ENCODE results near the gene TBX1. TPM values are rescaled to one million over a fixed set of nuclear protein-coding genes. Genes with fewer than 3 reads are reported as not detected.

TBX1 gene
- total and polyA plus RNA-seq, 8 donors: 0.43 to 1.1 (median 0.68) TPM; not detected in 4

DNA sequence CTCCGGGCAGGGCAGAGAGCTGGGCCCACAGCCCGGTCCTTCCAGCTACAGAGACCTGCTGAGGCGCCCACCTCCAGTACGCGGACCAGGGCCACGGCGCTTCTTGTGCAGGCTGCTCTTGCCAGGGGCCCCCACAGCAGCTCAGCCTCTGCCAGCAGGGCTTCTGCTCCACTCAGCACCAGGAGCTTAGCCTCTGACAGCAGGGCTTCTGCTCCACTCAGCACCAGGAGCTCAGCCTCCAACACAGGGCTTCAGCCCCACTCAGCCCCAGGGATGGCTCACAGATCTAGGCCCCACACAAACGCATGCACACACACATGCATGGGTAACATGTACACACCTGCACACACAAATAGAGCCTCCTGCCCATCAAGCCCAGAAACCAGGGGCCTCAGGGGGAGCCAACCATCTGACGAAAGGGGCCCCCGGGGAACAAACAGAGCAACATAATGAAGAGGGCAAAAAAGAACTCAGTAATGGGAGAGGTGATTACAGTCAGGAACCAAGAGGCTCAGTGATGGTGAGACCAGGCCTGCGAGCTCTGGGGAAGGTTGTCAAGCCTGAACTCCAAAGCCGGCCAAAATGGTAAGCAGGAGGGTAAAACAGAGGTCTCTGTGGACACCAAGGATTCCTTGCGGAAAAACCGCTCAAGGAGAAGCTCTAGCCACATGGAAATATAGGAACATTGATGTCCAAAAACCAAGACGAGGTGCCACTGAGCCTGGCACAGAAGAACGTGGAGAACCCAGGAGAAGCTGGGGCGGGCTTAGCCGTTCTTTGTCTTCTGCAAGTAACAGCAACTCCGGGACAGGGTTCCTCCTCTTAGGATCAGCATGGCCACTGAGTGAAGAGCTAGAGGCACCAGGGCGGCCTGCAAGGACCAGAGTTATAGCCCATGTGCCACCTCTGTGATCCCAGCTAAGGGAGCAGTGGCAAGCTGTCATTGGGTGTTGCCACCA is 47.6 kb downstream of the TBX1 start:
- Histone ChIP-seq H3K9me3 (no peaks in the 10 kb centered on the region), H3K4me3 (no peak overlapping the region), H3K27ac (no peak overlapping the region), H3K27me3 (no peaks in the 10 kb centered on the region), H3K36me3 (peaks cover 0 to 19% (median 14%) of the 10 kb centered on the region in 4 donors), H3K4me1 (peaks cover 7 to 17% (median 14%) of the 10 kb centered on the region in 4 donors)
- TF ChIP-seq POLR2A (IDR thresholded peaks at IDR 0.05) (no peak), POLR2AphosphoS5 (IDR thresholded peaks at IDR 0.05) (no peak), EP300 (IDR thresholded peaks at IDR 0.05) (no peak)
- TF ChIP-seq, protein P1, sequence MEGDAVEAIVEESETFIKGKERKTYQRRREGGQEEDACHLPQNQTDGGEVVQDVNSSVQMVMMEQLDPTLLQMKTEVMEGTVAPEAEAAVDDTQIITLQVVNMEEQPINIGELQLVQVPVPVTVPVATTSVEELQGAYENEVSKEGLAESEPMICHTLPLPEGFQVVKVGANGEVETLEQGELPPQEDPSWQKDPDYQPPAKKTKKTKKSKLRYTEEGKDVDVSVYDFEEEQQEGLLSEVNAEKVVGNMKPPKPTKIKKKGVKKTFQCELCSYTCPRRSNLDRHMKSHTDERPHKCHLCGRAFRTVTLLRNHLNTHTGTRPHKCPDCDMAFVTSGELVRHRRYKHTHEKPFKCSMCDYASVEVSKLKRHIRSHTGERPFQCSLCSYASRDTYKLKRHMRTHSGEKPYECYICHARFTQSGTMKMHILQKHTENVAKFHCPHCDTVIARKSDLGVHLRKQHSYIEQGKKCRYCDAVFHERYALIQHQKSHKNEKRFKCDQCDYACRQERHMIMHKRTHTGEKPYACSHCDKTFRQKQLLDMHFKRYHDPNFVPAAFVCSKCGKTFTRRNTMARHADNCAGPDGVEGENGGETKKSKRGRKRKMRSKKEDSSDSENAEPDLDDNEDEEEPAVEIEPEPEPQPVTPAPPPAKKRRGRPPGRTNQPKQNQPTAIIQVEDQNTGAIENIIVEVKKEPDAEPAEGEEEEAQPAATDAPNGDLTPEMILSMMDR (IDR thresholded peaks at IDR 0.05): no peak
- WGBS, 5 donors: 94 to 96% (median 95%) methylated on average over 18 to 20 of the region's 20 CpGs
- DNase-seq: no peak
- intact Hi-C loops (cut with DNase I; ENCODE audit: low total_unique reads): no loop called here

DNA sequence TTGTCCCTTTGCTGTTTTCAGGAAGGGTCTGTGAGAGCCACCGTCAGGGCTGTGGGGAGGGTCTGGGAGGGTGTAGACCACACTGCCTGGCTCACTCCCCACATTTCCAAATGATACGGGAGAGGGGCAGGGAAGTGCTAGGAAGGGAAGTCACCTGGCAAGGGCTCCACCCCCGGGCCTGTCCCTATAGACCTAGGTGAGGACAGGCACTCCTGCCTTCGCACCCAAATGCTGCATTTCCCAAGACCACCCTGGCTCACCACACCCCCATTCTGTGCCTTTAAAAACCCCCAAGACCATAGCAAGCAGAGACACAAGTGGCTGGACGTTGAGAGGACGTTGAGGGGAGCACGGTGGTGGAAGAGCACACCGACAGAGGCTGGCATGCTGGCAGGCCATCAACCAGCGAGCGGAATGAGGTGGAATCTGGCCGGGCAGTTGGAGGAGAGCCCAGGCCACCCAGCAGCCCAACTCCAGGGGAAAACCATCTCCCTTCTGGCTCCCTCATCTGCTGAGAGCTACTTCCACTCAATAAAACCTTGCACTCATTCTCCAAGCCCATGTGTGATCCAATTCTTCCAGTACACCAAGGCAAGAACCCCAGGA is 48.4 kb downstream of the TBX1 start:
- DNase-seq: no peak

DNA sequence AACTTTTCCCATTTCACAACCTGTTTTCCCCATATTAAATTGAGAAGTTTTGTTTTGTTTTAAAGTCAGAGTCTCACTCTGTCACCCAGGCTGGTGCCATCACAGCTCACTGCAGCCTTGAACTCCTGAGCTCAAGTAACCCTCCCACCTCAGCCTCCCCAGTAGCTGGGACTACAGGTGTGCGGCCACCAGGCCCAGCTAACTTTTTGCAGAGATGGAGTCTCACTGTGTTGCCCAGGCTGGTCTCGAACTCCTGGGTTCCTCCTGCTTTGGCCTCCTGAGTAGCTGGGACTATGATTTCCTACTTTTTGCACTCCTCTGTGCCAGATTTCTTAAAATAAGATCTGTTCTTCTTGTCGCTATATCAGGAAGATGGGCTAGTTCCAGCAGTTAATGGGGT is 49.2 kb downstream of the TBX1 start:
- no peak overlapping the region for H3K4me3 ChIP-seq
- peaks cover 7 to 17% (median 14%) of the 10 kb centered on the region in 4 donors for H3K4me1 ChIP-seq
- no peaks in the 10 kb centered on the region for H3K27me3 ChIP-seq
- 90 to 98% (median 97%) methylated on average over 3 of the region's 3 CpGs for WGBS, 5 donors
- no peak overlapping the region for H3K27ac ChIP-seq
- peaks cover 0 to 30% (median 17%) of the 10 kb centered on the region in 4 donors for H3K36me3 ChIP-seq
- TF ChIP-seq EP300 (IDR thresholded peaks at IDR 0.05) (no peak), POLR2A (IDR thresholded peaks at IDR 0.05) (no peak), POLR2AphosphoS5 (IDR thresholded peaks at IDR 0.05) (no peak)
- TF ChIP-seq, protein P1 (IDR thresholded peaks at IDR 0.05): no peak
- intact Hi-C loops (cut with DNase I; ENCODE audit: low total_unique reads): no loop called here
- no peaks in the 10 kb centered on the region for H3K9me3 ChIP-seq
- DNase-seq: no peak

More for the DNA sequence above, 48.4 kb downstream of the TBX1 start:
- 77 to 88% (median 84%) methylated on average over 10 to 11 of the region's 11 CpGs for WGBS, 5 donors
- TF ChIP-seq EP300 (IDR thresholded peaks at IDR 0.05) (no peak), POLR2A (IDR thresholded peaks at IDR 0.05) (no peak), POLR2AphosphoS5 (IDR thresholded peaks at IDR 0.05) (no peak)
- TF ChIP-seq, protein P1 (IDR thresholded peaks at IDR 0.05): no peak
- peaks cover 7 to 17% (median 14%) of the 10 kb centered on the region in 4 donors for H3K4me1 ChIP-seq
- H3K36me3 ChIP-seq: peaks cover 0 to 23% (median 17%) of the 10 kb centered on the region in 4 donors
- no peak overlapping the region for H3K4me3 ChIP-seq
- H3K9me3 ChIP-seq: no peaks in the 10 kb centered on the region
- no peaks in the 10 kb centered on the region for H3K27me3 ChIP-seq
- intact Hi-C loops (cut with DNase I; ENCODE audit: low total_unique reads): no loop called here
- no peak overlapping the region for H3K27ac ChIP-seq

DNA sequence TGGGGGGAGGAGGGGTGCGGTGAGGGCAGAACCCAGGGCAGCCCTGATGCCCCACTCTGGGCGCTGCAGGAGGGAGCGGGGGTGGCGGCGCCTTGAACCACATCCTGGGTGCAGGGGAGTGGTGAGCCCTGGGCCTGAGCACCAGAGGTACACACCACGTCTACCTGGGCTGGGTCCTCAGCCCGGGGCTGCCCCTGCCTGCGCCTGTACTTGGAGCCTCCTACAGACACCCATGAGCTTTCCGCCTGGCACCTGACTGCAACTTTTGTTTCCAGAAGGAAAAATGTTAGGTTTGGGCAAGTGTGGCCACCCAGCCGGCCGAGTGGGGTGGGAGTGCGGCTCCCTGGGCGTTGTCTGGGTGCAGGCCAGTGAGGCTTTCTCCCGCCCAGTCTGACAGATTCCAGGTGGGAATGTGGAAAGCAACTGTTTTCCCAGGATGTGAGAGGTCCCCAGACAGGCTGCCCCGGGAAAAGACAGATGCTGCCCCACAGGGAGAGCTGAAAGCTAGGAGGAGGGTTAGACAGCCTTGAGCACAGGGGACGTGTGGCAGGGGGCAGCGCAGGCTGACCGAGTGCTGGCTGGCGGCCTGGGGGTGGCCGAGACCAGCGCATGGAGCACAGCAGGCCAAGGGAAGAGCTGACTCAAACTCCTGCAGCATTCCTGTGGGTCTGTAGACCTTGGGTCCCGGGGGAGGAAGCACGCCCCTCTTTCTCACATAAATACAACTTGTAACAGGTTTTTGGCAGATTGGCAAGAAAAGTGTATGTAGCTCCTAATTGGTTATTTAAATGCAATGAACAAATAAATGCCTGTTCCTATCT is 50.0 kb downstream of the TBX1 start:
- 76 to 90% (median 88%) methylated on average over 13 to 23 of the region's 23 CpGs for WGBS, 5 donors
- H3K4me1 ChIP-seq: peaks cover 7 to 17% (median 14%) of the 10 kb centered on the region in 4 donors
- peaks cover 0 to 31% (median 14%) of the 10 kb centered on the region in 4 donors for H3K36me3 ChIP-seq
- no peak overlapping the region for H3K4me3 ChIP-seq
- no peak for DNase-seq
- H3K9me3 ChIP-seq: no peaks in the 10 kb centered on the region
- intact Hi-C loops (cut with DNase I; ENCODE audit: low total_unique reads): no loop called here
- no peak overlapping the region for H3K27ac ChIP-seq
- no peak for TF ChIP-seq POLR2A (IDR thresholded peaks at IDR 0.05)
- TF ChIP-seq POLR2AphosphoS5 (IDR thresholded peaks at IDR 0.05): no peak
- TF ChIP-seq, protein P1 (IDR thresholded peaks at IDR 0.05): no peak
- TF ChIP-seq EP300 (IDR thresholded peaks at IDR 0.05): no peak
- H3K27me3 ChIP-seq: no peaks in the 10 kb centered on the region

All from stomach (tissue), 9 donors.